ENCODE measurements around the gene FGD4. TPM values are rescaled to one million over a fixed set of nuclear protein-coding genes. Genes with fewer than 3 reads are reported as not detected.

Gene FGD4
- total RNA-seq, 2 donors from 2014 or later, result 24.3 to 49.3 TPM

- DNase-seq (ENCODE audit: low spot score), result no peak
- H3K36me3 ChIP-seq, result no peaks in the 10 kb centered on the region
- WGBS, result 62% methylated on average over 5 of the region's 5 CpGs
- intact Hi-C loops (cut with DNase I), result no loop called here
- no peaks in the 10 kb centered on the region for H3K4me1 ChIP-seq (replicated peaks)
- H3K9me3 ChIP-seq, result no peaks in the 10 kb centered on the region
- TF ChIP-seq POLR2AphosphoS5 (IDR thresholded peaks at IDR 0.05), result no peak
- TF ChIP-seq CTCF (IDR thresholded peaks at IDR 0.05), result no peak
- H3K4me3 ChIP-seq, result no peak overlapping the region
- no peak overlapping the region for H3K27ac ChIP-seq
- no peaks in the 10 kb centered on the region for H3K27me3 ChIP-seq (replicated peaks; ENCODE audit: insufficient read depth)
Observed at GRCh38 chr12:32478858-32479725, 79.7 kb downstream of the FGD4 start.

GRCh38 chr12:32482226-32482625, 82.9 kb downstream of the FGD4 start:
- Histone ChIP-seq H3K27ac (no peak overlapping the region), H3K36me3 (no peaks in the 10 kb centered on the region), H3K4me1 (replicated peaks) (no peaks in the 10 kb centered on the region), H3K27me3 (replicated peaks; ENCODE audit: insufficient read depth) (no peaks in the 10 kb centered on the region), H3K9me3 (no peaks in the 10 kb centered on the region), H3K4me3 (no peak overlapping the region)
- 87% methylated on average over 3 of the region's 3 CpGs for WGBS
- no peak for DNase-seq (ENCODE audit: low spot score)
- intact Hi-C loops (cut with DNase I), result no loop called here
- no peak for TF ChIP-seq CTCF (IDR thresholded peaks at IDR 0.05)
- TF ChIP-seq POLR2AphosphoS5 (IDR thresholded peaks at IDR 0.05), result no peak
- no peak for TF ChIP-seq POLR2A (IDR thresholded peaks at IDR 0.05)

GRCh38 chr12:32483499-32483898, 84.1 kb downstream of the FGD4 start:
- no peak for DNase-seq (ENCODE audit: low spot score)
- TF ChIP-seq POLR2A (IDR thresholded peaks at IDR 0.05) (no peak), CTCF (IDR thresholded peaks at IDR 0.05) (no peak), POLR2AphosphoS5 (IDR thresholded peaks at IDR 0.05) (no peak)
- Histone ChIP-seq H3K27me3 (replicated peaks; ENCODE audit: insufficient read depth) (no peaks in the 10 kb centered on the region), H3K4me3 (no peak overlapping the region), H3K27ac (no peak overlapping the region), H3K36me3 (no peaks in the 10 kb centered on the region), H3K4me1 (replicated peaks) (no peaks in the 10 kb centered on the region), H3K9me3 (no peaks in the 10 kb centered on the region)
- intact Hi-C loops (cut with DNase I), result no loop called here

- intact Hi-C loops (cut with DNase I), result no loop called here
- no peaks in the 10 kb centered on the region for H3K36me3 ChIP-seq
- no peak for TF ChIP-seq POLR2A (IDR thresholded peaks at IDR 0.05)
- no peak for TF ChIP-seq CTCF (IDR thresholded peaks at IDR 0.05)
- TF ChIP-seq POLR2AphosphoS5 (IDR thresholded peaks at IDR 0.05), result no peak
- DNase-seq (ENCODE audit: low spot score), result no peak
- no peak overlapping the region for H3K27ac ChIP-seq
- 49% methylated on average over 1 of the region's 1 CpG for WGBS
- H3K9me3 ChIP-seq, result no peaks in the 10 kb centered on the region
- H3K4me3 ChIP-seq, result no peak overlapping the region
- no peaks in the 10 kb centered on the region for H3K4me1 ChIP-seq (replicated peaks)
- no peaks in the 10 kb centered on the region for H3K27me3 ChIP-seq (replicated peaks; ENCODE audit: insufficient read depth)
Observed at GRCh38 chr12:32483993-32484392, 84.6 kb downstream of the FGD4 start.

GRCh38 chr12:32486158-32486557, 86.8 kb downstream of the FGD4 start:
- WGBS, result 17% methylated on average over 2 of the region's 2 CpGs
- Histone ChIP-seq H3K36me3 (no peaks in the 10 kb centered on the region), H3K4me3 (no peak overlapping the region), H3K27me3 (replicated peaks; ENCODE audit: insufficient read depth) (no peaks in the 10 kb centered on the region), H3K9me3 (no peaks in the 10 kb centered on the region), H3K27ac (no peak overlapping the region), H3K4me1 (replicated peaks) (no peaks in the 10 kb centered on the region)
- TF ChIP-seq CTCF (IDR thresholded peaks at IDR 0.05), result no peak
- no peak for DNase-seq (ENCODE audit: low spot score)
- intact Hi-C loops (cut with DNase I), result no loop called here

Data from prostate gland (tissue), 2 donors.